ENCODE measurements around the gene SH3RF1.
A peak's percentile ranks its signal among the peaks of the same experiment; 100 is the strongest.

The SH3RF1 gene

GRCh38 chr4:169270810-169271691 lies at the start of gene SH3RF1:
Gene SH3RF1 (minus strand): TSS chr4:169270956. CDS start chr4:169269212, 1,744 bp downstream.
- peak; percentile 26 for TF ChIP-seq CTCF (IDR thresholded peaks at IDR 0.05; ENCODE audit: control insufficient read depth, insufficient read depth, low read depth, low read length, missing control alignments)
- H3K4me3 ChIP-seq (ENCODE audit: control insufficient read depth, low read depth, low read length), result peak within 1 kb of the TSS; percentile 64
- no peak for DNase-seq (ENCODE audit: low read depth)

- no peak for TF ChIP-seq CTCF (IDR thresholded peaks at IDR 0.05; ENCODE audit: control insufficient read depth, insufficient read depth, low read depth, low read length, missing control alignments)
- no peak overlapping the region for H3K4me3 ChIP-seq (ENCODE audit: control insufficient read depth, low read depth, low read length)
- DNase-seq (ENCODE audit: low read depth), result no peak
Measured at GRCh38 chr4:169315530-169316343, 45.0 kb upstream of the SH3RF1 start.

DNA sequence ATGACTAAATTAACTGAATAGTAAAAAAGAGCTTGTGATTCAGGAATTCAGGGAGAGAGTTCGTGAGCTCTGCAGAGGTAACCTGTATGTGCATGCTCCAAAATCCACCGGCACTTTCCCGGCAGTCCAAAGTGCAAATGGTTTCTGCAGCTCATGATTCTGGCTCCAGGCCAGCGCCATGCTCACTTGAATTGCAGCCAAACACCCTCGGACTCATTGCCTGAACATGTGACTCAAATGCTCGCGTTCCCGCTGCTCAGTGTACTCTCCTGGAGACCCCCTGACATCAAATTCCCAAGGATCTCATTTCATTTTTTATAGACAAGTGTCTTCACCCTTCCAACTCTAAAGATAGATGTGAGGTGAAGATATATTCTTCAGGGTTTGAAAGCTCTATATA lies 44.1 kb upstream of the SH3RF1 start:
- no peak for TF ChIP-seq CTCF (IDR thresholded peaks at IDR 0.05; ENCODE audit: control insufficient read depth, insufficient read depth, low read depth, low read length, missing control alignments)
- H3K4me3 ChIP-seq (ENCODE audit: control insufficient read depth, low read depth, low read length), result no peak overlapping the region
- DNase-seq (ENCODE audit: low read depth), result no peak

DNA sequence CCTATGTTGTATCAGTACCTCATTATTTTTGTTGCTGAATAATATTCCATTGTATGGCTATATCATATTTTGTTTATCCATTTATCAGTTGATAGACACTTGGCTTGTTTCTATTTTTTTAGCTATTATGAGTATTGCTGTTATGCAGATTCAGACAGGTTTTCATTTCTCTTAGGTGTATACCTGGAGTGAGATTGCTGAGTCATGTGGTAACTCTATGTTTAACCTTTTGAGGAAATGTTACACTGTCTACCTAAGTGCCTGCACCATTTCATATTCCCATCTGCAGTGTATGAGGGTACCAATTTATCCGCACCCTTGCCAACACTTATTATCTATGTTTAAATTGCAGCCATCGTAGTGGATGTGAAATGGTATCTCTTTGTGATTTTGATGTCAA lies 43.0 kb upstream of the SH3RF1 start:
- DNase-seq (ENCODE audit: low read depth), result no peak
- H3K4me3 ChIP-seq (ENCODE audit: control insufficient read depth, low read depth, low read length), result no peak overlapping the region
- TF ChIP-seq CTCF (IDR thresholded peaks at IDR 0.05; ENCODE audit: control insufficient read depth, insufficient read depth, low read depth, low read length, missing control alignments), result no peak

GRCh38 chr4:169312690-169313422 lies 42.1 kb upstream of the SH3RF1 start:
- no peak overlapping the region for H3K4me3 ChIP-seq (ENCODE audit: control insufficient read depth, low read depth, low read length)
- no peak for TF ChIP-seq CTCF (IDR thresholded peaks at IDR 0.05; ENCODE audit: control insufficient read depth, insufficient read depth, low read depth, low read length, missing control alignments)
- no peak for DNase-seq (ENCODE audit: low read depth)

All from AG09309 (cell line).